ENCODE results near the gene NREP.

NREP gene

GRCh38 chr5:111756581-111757354, at the start of gene NREP:
TSS of gene NREP (minus strand) at chr5:111757194. CDS start at chr5:111755772, 1,422 bp downstream.
- no peak for DNase-seq (ENCODE audit: low read depth)

- no peak for DNase-seq (ENCODE audit: low read depth)
Observed at GRCh38 chr5:111806753-111807152, 49.8 kb upstream of the NREP start.

GRCh38 chr5:111806156-111806555, 49.2 kb upstream of the NREP start:
- no peak for DNase-seq (ENCODE audit: low read depth)

GRCh38 chr5:111805071-111805470, 48.1 kb upstream of the NREP start:
- DNase-seq (ENCODE audit: low read depth), result no peak

- DNase-seq (ENCODE audit: low read depth), result no peak
Observed at GRCh38 chr5:111800351-111800750, 43.4 kb upstream of the NREP start.

- no peak for DNase-seq (ENCODE audit: low read depth)
Observed at GRCh38 chr5:111795142-111795541, 38.1 kb upstream of the NREP start.

- no peak for DNase-seq (ENCODE audit: low read depth)
Observed at GRCh38 chr5:111792471-111793058, 35.6 kb upstream of the NREP start.

- no peak for DNase-seq (ENCODE audit: low read depth)
Observed at GRCh38 chr5:111790295-111790694, 33.3 kb upstream of the NREP start.

- no peak for DNase-seq (ENCODE audit: low read depth)
Observed at GRCh38 chr5:111787006-111787405, 30.0 kb upstream of the NREP start.

- DNase-seq (ENCODE audit: low read depth), result no peak
Observed at GRCh38 chr5:111784491-111785181, 27.6 kb upstream of the NREP start.

- DNase-seq (ENCODE audit: low read depth), result no peak
Observed at GRCh38 chr5:111783537-111783936, 26.5 kb upstream of the NREP start.

- no peak for DNase-seq (ENCODE audit: low read depth)
Observed at GRCh38 chr5:111782216-111782615, 25.2 kb upstream of the NREP start.

GRCh38 chr5:111781200-111781599, 24.2 kb upstream of the NREP start:
- no peak for DNase-seq (ENCODE audit: low read depth)

- DNase-seq (ENCODE audit: low read depth), result no peak
Observed at GRCh38 chr5:111779922-111780292, 22.9 kb upstream of the NREP start.

- no peak for DNase-seq (ENCODE audit: low read depth)
Observed at GRCh38 chr5:111779260-111779921, 22.4 kb upstream of the NREP start.

- DNase-seq (ENCODE audit: low read depth), result no peak
Observed at GRCh38 chr5:111776913-111777781, 20.2 kb upstream of the NREP start.

- no peak for DNase-seq (ENCODE audit: low read depth)
Observed at GRCh38 chr5:111775224-111775623, 18.2 kb upstream of the NREP start.

- no peak for DNase-seq (ENCODE audit: low read depth)
Observed at GRCh38 chr5:111774525-111774924, 17.5 kb upstream of the NREP start.

GRCh38 chr5:111772456-111773122, 15.6 kb upstream of the NREP start:
- DNase-seq (ENCODE audit: low read depth), result no peak

GRCh38 chr5:111769541-111769940, 12.5 kb upstream of the NREP start:
- DNase-seq (ENCODE audit: low read depth), result no peak
